Neural cell (in vitro differentiated cells): ENCODE data around the gene SLC4A4. TPM values are rescaled to one million over a fixed set of nuclear protein-coding genes. Genes with fewer than 3 reads are reported as not detected.

Source experiments
- H2AFZ ChIP-seq: fragments of 200-600, 300-800 bp; sonication (generic), shearing (Covaris generic); 2 replicates; pipeline ENCODE4 v1.6.0; 2014; ENCODE audit warnings: low read depth, mild to moderate bottlenecking, antibody characterized with exemption, low read length, moderate library complexity
- H3F3A ChIP-seq: fragments of 200-600 bp; shearing (Covaris generic); 2 replicates; pipeline ENCODE4 v1.6.1; 2016; ENCODE audit warnings: mild to moderate bottlenecking, moderate library complexity, mixed read lengths, antibody characterized with exemption, low read length; ENCODE audit not compliant: insufficient read depth, poor library complexity, severe bottlenecking
- H3K27ac ChIP-seq: fragments of 200-600, 300-800 bp; sonication (generic), shearing (Covaris generic); 2 replicates; pipeline ENCODE4 v1.5.1; 2014; ENCODE audit warnings: mild to moderate bottlenecking, low read length, moderate library complexity
- H3K27me3 ChIP-seq: fragments of 300-800, 200-600 bp; sonication (generic), shearing (Covaris generic); 2 replicates; pipeline ENCODE4 v1.6.0; 2014; ENCODE audit warnings: mild to moderate bottlenecking, low read depth, low read length, moderate library complexity; ENCODE audit not compliant: insufficient read depth
- H3K36me3 ChIP-seq: fragments of 300-800, 200-600 bp; sonication (generic), shearing (Covaris generic); 2 replicates; pipeline ENCODE4 v1.5.1; 2014; ENCODE audit warnings: mild to moderate bottlenecking, antibody characterized with exemption, low read length, moderate library complexity; ENCODE audit not compliant: insufficient read depth
- H3K4me2 ChIP-seq: fragments of 300-800, 200-600 bp; sonication (generic), shearing (Covaris generic); 2 replicates; pipeline ENCODE4 v1.6.0; 2014; ENCODE audit warnings: mild to moderate bottlenecking, low read length
- H3K4me3 ChIP-seq: fragments of 300-800, 200-600 bp; sonication (generic), shearing (Covaris generic); 2 replicates; pipeline ENCODE4 v1.5.1; 2014; ENCODE audit warnings: mild to moderate bottlenecking, low read length, moderate library complexity
- H3K79me2 ChIP-seq: fragments of 200-600 bp; shearing (Covaris generic); replicated peaks from 2 replicates; pipeline ENCODE4 v1.6.0; 2014; ENCODE audit warnings: mild to moderate bottlenecking, low read length, moderate library complexity; ENCODE audit not compliant: insufficient read depth
- H3K9ac ChIP-seq: fragments of 300-800, 200-600 bp; sonication (generic), shearing (Covaris generic); 2 replicates; pipeline ENCODE4 v1.6.1; 2016; ENCODE audit warnings: mild to moderate bottlenecking, low read length, mixed read lengths
- H3K9me2 ChIP-seq: fragments of 200-600 bp; shearing (Covaris generic); 2 replicates; pipeline ENCODE4 v1.6.1; 2016; ENCODE audit warnings: mild to moderate bottlenecking, low read length, mixed read lengths; ENCODE audit not compliant: insufficient read depth
- H3K9me3 ChIP-seq: fragments of 200-600, 300-800 bp; sonication (generic), shearing (Covaris generic); 2 replicates; pipeline ENCODE4 v1.6.1; 2016; ENCODE audit warnings: mild to moderate bottlenecking, mixed run types, low read length, moderate library complexity, mixed read lengths
- H4K20me1 ChIP-seq: fragments of 200-600 bp; shearing (Covaris generic); 2 replicates; pipeline ENCODE4 v1.6.1; 2016; ENCODE audit warnings: mild to moderate bottlenecking, mixed run types; ENCODE audit not compliant: insufficient read depth
- EP300 ChIP-seq: fragments of 450-650 bp; conservative IDR thresholded peaks from 2 replicates; pipeline ENCODE4 v1.6.1; 2014; ENCODE audit warnings: antibody characterized with exemption, mild to moderate bottlenecking, moderate library complexity; ENCODE audit not compliant: poor library complexity, severe bottlenecking
- EZH2 ChIP-seq: fragments of 200-600, 300-800 bp; shearing (Covaris generic), sonication (generic); IDR thresholded peaks from 2 replicates; pipeline ENCODE4 v1.6.1; 2014; ENCODE audit warnings: antibody characterized with exemption, low read length, borderline replicate concordance, mild to moderate bottlenecking; ENCODE audit not compliant: insufficient read depth, poor library complexity, severe bottlenecking
- MXI1 ChIP-seq: fragments of 450-650 bp; conservative IDR thresholded peaks from 2 replicates; pipeline ENCODE4 v1.6.1; 2014; ENCODE audit warnings: antibody characterized with exemption, mild to moderate bottlenecking; ENCODE audit not compliant: poor library complexity, severe bottlenecking
- POLR2AphosphoS5 ChIP-seq: IDR thresholded peaks from 2 replicates; pipeline ENCODE4 v1.6.1; 2012
- RAD21 ChIP-seq: fragments of 450-650 bp; conservative IDR thresholded peaks from 2 replicates; pipeline ENCODE4 v1.6.1; 2014; ENCODE audit warnings: antibody characterized with exemption, mild to moderate bottlenecking, moderate library complexity
- SMC3 ChIP-seq: fragments of 450-650 bp; conservative IDR thresholded peaks from 2 replicates; pipeline ENCODE4 v1.6.1; 2014; ENCODE audit warnings: antibody characterized with exemption, mild to moderate bottlenecking, moderate library complexity; ENCODE audit not compliant: poor library complexity
- TAF1 ChIP-seq: IDR thresholded peaks from 2 replicates; pipeline ENCODE4 v1.6.1; 2012; ENCODE audit warnings: low read depth
- polyA plus RNA-seq: library from polyadenylated mRNA; depleted of rRNA; stranded (reverse); fragments of >200 nt; gene quantifications from 2 replicates; pipeline ENCODE4 v1.2.3, GENCODE V29; 2014
- TF ChIP-seq, protein P1 (sequence below): fragments of 450-650 bp; IDR thresholded peaks from 2 replicates; pipeline ENCODE4 v1.5.1; 2014; ENCODE audit warnings: antibody characterized with exemption, mild to moderate bottlenecking, moderate library complexity; ENCODE audit not compliant: poor library complexity, severe bottlenecking
- TF ChIP-seq, protein P2 (sequence below): IDR thresholded peaks from 2 replicates; pipeline ENCODE4 v1.6.1; 2012; ENCODE audit warnings: borderline replicate concordance

Gene SLC4A4
- polyA plus RNA-seq, 1 donor from 2014 or later = 9.2 TPM

DNA sequence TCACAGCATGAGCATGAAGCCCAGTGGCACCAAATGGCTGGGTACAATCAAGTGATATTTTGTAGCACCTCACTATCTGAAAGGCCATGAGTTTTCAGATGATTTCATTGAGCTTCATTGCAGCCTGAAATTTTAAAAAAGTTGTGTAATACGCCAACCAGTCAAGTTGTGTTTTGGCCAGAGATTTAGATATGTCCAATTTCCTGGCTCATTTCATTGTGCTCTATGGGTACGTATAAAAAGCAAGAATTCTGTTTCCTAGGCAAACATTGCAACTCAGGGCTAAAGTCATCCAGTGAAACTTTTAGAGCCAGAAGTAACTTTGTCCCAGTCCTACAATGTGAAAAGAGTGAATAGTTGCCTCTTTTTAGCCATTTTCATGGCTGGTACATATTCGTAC is 232.5 kb downstream of the SLC4A4 start:
- no peak overlapping the region for H3K9ac ChIP-seq

DNA sequence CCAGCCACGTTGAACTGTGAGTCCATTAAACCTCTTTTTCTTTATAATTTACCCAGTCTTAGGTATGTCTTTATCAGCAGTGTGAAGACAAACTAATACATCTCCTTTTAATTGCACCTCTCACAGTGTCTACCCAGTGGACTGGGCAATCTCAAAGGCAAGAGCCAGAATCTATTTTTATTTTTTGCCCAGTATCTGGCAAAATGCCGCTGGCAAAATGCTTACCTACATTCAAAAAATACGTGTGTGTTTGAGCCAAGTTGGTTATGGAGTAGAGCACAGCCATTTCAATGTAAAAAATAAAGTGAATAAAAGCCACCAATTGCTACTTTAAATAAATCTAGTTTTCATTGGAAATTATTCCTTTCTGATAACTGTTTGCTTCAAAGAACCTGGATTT is 245.2 kb downstream of the SLC4A4 start:
- Histone ChIP-seq H3K4me2 (no peak overlapping the region), H3K9ac (no peak overlapping the region), H3K9me2 (no peaks in the 10 kb centered on the region), H3K4me3 (no peak overlapping the region), H3F3A (no peaks in the 10 kb centered on the region), H2AFZ (no peak overlapping the region), H3K27ac (no peak overlapping the region), H4K20me1 (no peaks in the 10 kb centered on the region), H3K79me2 (no peaks in the 10 kb centered on the region), H3K36me3 (no peaks in the 10 kb centered on the region), H3K9me3 (no peaks in the 10 kb centered on the region), H3K27me3 (no peaks in the 10 kb centered on the region)
- TF ChIP-seq POLR2AphosphoS5 (no peak), SMC3 (no peak), MXI1 (no peak), RAD21 (no peak), EZH2 (no peak), TAF1 (no peak), EP300 (no peak)
- TF ChIP-seq, protein P1, sequence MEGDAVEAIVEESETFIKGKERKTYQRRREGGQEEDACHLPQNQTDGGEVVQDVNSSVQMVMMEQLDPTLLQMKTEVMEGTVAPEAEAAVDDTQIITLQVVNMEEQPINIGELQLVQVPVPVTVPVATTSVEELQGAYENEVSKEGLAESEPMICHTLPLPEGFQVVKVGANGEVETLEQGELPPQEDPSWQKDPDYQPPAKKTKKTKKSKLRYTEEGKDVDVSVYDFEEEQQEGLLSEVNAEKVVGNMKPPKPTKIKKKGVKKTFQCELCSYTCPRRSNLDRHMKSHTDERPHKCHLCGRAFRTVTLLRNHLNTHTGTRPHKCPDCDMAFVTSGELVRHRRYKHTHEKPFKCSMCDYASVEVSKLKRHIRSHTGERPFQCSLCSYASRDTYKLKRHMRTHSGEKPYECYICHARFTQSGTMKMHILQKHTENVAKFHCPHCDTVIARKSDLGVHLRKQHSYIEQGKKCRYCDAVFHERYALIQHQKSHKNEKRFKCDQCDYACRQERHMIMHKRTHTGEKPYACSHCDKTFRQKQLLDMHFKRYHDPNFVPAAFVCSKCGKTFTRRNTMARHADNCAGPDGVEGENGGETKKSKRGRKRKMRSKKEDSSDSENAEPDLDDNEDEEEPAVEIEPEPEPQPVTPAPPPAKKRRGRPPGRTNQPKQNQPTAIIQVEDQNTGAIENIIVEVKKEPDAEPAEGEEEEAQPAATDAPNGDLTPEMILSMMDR = no peak
- TF ChIP-seq, protein P2, sequence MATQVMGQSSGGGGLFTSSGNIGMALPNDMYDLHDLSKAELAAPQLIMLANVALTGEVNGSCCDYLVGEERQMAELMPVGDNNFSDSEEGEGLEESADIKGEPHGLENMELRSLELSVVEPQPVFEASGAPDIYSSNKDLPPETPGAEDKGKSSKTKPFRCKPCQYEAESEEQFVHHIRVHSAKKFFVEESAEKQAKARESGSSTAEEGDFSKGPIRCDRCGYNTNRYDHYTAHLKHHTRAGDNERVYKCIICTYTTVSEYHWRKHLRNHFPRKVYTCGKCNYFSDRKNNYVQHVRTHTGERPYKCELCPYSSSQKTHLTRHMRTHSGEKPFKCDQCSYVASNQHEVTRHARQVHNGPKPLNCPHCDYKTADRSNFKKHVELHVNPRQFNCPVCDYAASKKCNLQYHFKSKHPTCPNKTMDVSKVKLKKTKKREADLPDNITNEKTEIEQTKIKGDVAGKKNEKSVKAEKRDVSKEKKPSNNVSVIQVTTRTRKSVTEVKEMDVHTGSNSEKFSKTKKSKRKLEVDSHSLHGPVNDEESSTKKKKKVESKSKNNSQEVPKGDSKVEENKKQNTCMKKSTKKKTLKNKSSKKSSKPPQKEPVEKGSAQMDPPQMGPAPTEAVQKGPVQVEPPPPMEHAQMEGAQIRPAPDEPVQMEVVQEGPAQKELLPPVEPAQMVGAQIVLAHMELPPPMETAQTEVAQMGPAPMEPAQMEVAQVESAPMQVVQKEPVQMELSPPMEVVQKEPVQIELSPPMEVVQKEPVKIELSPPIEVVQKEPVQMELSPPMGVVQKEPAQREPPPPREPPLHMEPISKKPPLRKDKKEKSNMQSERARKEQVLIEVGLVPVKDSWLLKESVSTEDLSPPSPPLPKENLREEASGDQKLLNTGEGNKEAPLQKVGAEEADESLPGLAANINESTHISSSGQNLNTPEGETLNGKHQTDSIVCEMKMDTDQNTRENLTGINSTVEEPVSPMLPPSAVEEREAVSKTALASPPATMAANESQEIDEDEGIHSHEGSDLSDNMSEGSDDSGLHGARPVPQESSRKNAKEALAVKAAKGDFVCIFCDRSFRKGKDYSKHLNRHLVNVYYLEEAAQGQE = no peak

More for the DNA sequence above, 232.5 kb downstream of the SLC4A4 start:
- Histone ChIP-seq H4K20me1 (no peaks in the 10 kb centered on the region), H3K9me3 (no peaks in the 10 kb centered on the region), H3K27ac (no peak overlapping the region), H3K36me3 (no peaks in the 10 kb centered on the region), H2AFZ (no peak overlapping the region), H3F3A (no peaks in the 10 kb centered on the region), H3K9me2 (no peaks in the 10 kb centered on the region), H3K4me2 (no peak overlapping the region), H3K27me3 (no peaks in the 10 kb centered on the region), H3K4me3 (no peak overlapping the region), H3K79me2 (no peaks in the 10 kb centered on the region)
- TF ChIP-seq, protein P1 = no peak
- TF ChIP-seq POLR2AphosphoS5 (no peak), SMC3 (no peak), EP300 (no peak), MXI1 (no peak), RAD21 (no peak), EZH2 (no peak)
- TF ChIP-seq, protein P2 = no peak
